ENCODE measurements around the gene ELP2.
"Not testable (repeated sequence)": the region's sequence is repeated elsewhere in the genome, so short reads cannot be mapped to it uniquely, and the experiment has no call there.

Gene ELP2

DNA sequence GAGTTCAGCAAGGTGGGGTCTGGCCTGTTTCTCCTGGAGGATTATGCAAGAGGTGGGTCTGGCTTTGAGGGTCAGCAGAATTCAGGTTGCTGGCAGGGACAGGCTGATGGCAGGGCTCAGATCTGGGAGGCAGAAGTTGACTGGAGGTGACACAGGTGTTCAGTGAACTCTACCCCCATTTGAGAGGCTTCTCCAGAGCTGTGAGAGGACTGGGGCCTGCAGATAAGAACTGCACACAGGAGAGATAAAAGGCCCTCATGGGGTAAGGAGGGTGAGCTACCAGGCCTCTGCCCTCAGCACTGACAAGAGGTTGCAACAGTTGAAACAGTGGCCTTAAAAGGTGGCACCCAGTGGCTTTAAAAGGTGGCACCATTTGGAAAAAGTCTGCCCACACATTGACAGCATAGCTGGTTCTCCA, 70.7 kb downstream of the ELP2 start:
- Histone ChIP-seq H3K27me3 (replicated peaks in 2 of 5; ENCODE audit: control insufficient read depth in 4 of 5, insufficient read depth in 5 of 5, low read length in 4 of 5) (peaks cover 0 to 2% (median 0%) of the 10 kb centered on the region in 5 experiments), H3K4me1 (ENCODE audit: control extremely low read depth in 1 of 4, control insufficient read depth in 4 of 4, insufficient read depth in 4 of 4, low read length in 3 of 4) (no peaks in the 10 kb centered on the region), H3K9me3 (ENCODE audit: control extremely low read depth in 1 of 5, control insufficient read depth in 4 of 5, insufficient read depth in 2 of 5, low read depth in 1 of 5, low read length in 4 of 5) (no peaks in the 10 kb centered on the region), H3K36me3 (ENCODE audit: control insufficient read depth in 4 of 4, insufficient read depth in 4 of 4, low read length in 3 of 4) (no peaks in the 10 kb centered on the region), H3K27ac (ENCODE audit: insufficient read depth in 1 of 2, low read depth in 1 of 2, low read length in 2 of 2, poor library complexity in 1 of 2, severe bottlenecking in 2 of 2) (no peak overlapping the region), H3K4me3 (ENCODE audit: control insufficient read depth in 1 of 7, extremely low read depth in 1 of 7, insufficient read depth in 4 of 7, low read depth in 2 of 7, low read length in 6 of 7) (no peak overlapping the region)
- CTCF ChIA-PET: no interaction called here
- POLR2A ChIA-PET: no interaction called here
- DNase-seq: no peak

DNA sequence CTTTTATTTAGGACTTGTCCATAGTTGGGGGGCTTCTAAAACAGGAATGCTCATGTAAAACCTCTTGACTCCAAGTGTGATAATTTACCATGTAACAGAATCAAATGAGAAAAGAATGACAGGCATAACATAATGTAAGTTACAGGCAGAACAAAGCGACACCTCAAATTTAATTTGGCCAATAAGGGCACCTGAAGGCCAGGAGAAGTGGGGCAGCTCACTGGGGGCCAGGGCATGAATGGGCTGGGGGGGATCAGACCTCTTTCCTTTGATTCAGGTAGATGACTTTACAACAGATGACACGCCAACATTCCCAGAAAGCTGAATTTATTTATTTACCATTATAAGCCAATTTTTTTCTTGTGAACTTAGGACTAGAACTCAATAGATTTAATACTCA, 72.1 kb downstream of the ELP2 start:
- no peak for DNase-seq
- Histone ChIP-seq H3K4me1 (ENCODE audit: control extremely low read depth in 1 of 4, control insufficient read depth in 4 of 4, insufficient read depth in 4 of 4, low read length in 3 of 4) (no peaks in the 10 kb centered on the region), H3K4me3 (ENCODE audit: control insufficient read depth in 1 of 7, extremely low read depth in 1 of 7, insufficient read depth in 4 of 7, low read depth in 2 of 7, low read length in 6 of 7) (no peak overlapping the region), H3K27me3 (replicated peaks in 2 of 5; ENCODE audit: control insufficient read depth in 4 of 5, insufficient read depth in 5 of 5, low read length in 4 of 5) (peaks cover 0 to 2% (median 0%) of the 10 kb centered on the region in 5 experiments), H3K36me3 (ENCODE audit: control insufficient read depth in 4 of 4, insufficient read depth in 4 of 4, low read length in 3 of 4) (no peaks in the 10 kb centered on the region), H3K9me3 (ENCODE audit: control extremely low read depth in 1 of 5, control insufficient read depth in 4 of 5, insufficient read depth in 2 of 5, low read depth in 1 of 5, low read length in 4 of 5) (no peaks in the 10 kb centered on the region), H3K27ac (ENCODE audit: insufficient read depth in 1 of 2, low read depth in 1 of 2, low read length in 2 of 2, poor library complexity in 1 of 2, severe bottlenecking in 2 of 2) (no peak overlapping the region)
- CTCF ChIA-PET: no interaction called here
- POLR2A ChIA-PET: no interaction called here
- no CpG with 5 or more reads among the region's 2 CpGs for WGBS (ENCODE audit: insufficient coverage)

DNA sequence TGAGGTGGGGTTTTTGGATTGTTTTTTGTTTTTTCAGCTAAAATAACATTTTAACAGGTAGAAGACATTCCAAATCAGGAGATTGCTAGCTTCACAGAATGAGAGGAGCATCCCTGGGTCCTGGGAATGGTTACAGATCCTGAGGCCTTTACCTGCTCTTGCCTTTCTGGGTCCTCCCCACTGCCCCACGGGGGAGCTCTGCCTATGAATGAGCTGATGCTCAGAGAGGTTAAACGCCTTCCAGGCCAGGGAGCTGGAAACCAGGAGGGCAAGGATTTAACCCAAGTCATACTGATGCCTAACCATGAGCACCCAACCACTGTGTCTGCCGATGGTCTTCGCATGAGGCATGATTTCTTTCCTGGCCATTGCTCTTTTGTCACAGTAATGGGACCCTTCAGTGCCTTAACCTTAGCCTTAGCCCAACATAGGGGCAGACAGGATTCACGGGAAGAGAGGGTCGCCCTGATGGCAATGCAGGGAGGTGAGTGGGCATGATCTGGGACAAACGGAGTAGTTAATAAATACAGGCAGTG, 73.7 kb downstream of the ELP2 start:
- ChIA-PET CTCF (no interaction called here), POLR2A (no interaction called here)
- H3K27ac ChIP-seq (ENCODE audit: insufficient read depth in 1 of 2, low read depth in 1 of 2, low read length in 2 of 2, poor library complexity in 1 of 2, severe bottlenecking in 2 of 2): no peak overlapping the region
- no peak for DNase-seq
- H3K36me3 ChIP-seq (ENCODE audit: control insufficient read depth in 4 of 4, insufficient read depth in 4 of 4, low read length in 3 of 4): no peaks in the 10 kb centered on the region
- no peak overlapping the region for H3K4me3 ChIP-seq (ENCODE audit: control insufficient read depth in 1 of 7, extremely low read depth in 1 of 7, insufficient read depth in 4 of 7, low read depth in 2 of 7, low read length in 6 of 7)
- no peaks in the 10 kb centered on the region for H3K27me3 ChIP-seq (replicated peaks in 2 of 5; ENCODE audit: control insufficient read depth in 4 of 5, insufficient read depth in 5 of 5, low read length in 4 of 5)
- no peaks in the 10 kb centered on the region for H3K4me1 ChIP-seq (ENCODE audit: control extremely low read depth in 1 of 4, control insufficient read depth in 4 of 4, insufficient read depth in 4 of 4, low read length in 3 of 4)
- H3K9me3 ChIP-seq (ENCODE audit: control extremely low read depth in 1 of 5, control insufficient read depth in 4 of 5, insufficient read depth in 2 of 5, low read depth in 1 of 5, low read length in 4 of 5): peaks cover 0 to 1% (median 0%) of the 10 kb centered on the region in 5 experiments
- 86% methylated on average over 6 of the region's 7 CpGs for WGBS (ENCODE audit: insufficient coverage)

DNA sequence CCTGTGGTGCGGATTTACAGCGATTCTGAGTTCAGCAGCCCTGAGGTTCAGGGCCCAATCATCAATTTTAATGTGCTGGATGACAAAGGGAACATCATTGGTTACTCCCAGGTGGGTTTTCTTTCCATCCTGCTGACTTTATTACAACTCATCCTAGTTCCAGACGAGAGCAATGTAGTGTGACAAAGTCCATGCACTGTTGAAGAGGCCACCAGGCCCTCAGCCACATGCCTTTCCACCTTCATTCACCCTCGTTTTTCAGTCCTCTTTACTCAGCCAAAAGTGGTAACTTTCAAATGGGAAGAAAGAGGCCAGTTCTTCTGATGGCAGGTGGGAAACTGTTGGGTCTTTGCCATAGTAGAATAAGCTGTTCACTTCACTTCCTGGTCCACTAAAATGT, 75.5 kb downstream of the ELP2 start:
- POLR2A ChIA-PET: no interaction called here
- H3K4me1 ChIP-seq (ENCODE audit: control extremely low read depth in 1 of 4, control insufficient read depth in 4 of 4, insufficient read depth in 4 of 4, low read length in 3 of 4): no peaks in the 10 kb centered on the region
- peaks cover 0 to 1% (median 0%) of the 10 kb centered on the region in 5 experiments for H3K9me3 ChIP-seq (ENCODE audit: control extremely low read depth in 1 of 5, control insufficient read depth in 4 of 5, insufficient read depth in 2 of 5, low read depth in 1 of 5, low read length in 4 of 5)
- no peaks in the 10 kb centered on the region for H3K27me3 ChIP-seq (replicated peaks in 2 of 5; ENCODE audit: control insufficient read depth in 4 of 5, insufficient read depth in 5 of 5, low read length in 4 of 5)
- 94% methylated on average over 3 of the region's 4 CpGs for WGBS (ENCODE audit: insufficient coverage)
- H3K27ac ChIP-seq (ENCODE audit: insufficient read depth in 1 of 2, low read depth in 1 of 2, low read length in 2 of 2, poor library complexity in 1 of 2, severe bottlenecking in 2 of 2): no peak overlapping the region
- CTCF ChIA-PET: no interaction called here
- no peak for DNase-seq
- no peaks in the 10 kb centered on the region for H3K36me3 ChIP-seq (ENCODE audit: control insufficient read depth in 4 of 4, insufficient read depth in 4 of 4, low read length in 3 of 4)
- H3K4me3 ChIP-seq (ENCODE audit: control insufficient read depth in 1 of 7, extremely low read depth in 1 of 7, insufficient read depth in 4 of 7, low read depth in 2 of 7, low read length in 6 of 7): no peak overlapping the region

DNA sequence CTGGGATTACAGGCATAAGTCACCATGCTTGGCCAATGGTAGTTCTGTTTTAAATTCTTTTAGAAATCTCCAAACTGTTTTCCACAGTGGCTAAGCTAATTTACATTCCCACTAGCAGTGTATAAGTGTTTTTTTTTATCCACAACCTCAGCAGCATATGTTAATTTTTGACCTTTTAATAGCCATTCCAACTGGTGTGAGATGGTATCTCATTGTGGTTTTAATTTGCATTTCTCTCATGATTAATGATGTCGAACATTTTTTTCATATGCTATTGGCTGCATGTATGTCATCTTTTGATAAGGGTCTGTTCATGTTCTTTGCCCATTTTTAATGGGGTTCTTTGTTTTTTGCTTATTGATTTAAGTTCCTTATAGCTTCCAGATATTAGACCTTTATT, 77.6 kb downstream of the ELP2 start:
- Histone ChIP-seq H3K27me3 (replicated peaks in 2 of 5; ENCODE audit: control insufficient read depth in 4 of 5, insufficient read depth in 5 of 5, low read length in 4 of 5) (no peaks in the 10 kb centered on the region), H3K27ac (ENCODE audit: insufficient read depth in 1 of 2, low read depth in 1 of 2, low read length in 2 of 2, poor library complexity in 1 of 2, severe bottlenecking in 2 of 2) (no peak overlapping the region), H3K4me1 (ENCODE audit: control extremely low read depth in 1 of 4, control insufficient read depth in 4 of 4, insufficient read depth in 4 of 4, low read length in 3 of 4) (no peaks in the 10 kb centered on the region), H3K9me3 (ENCODE audit: control extremely low read depth in 1 of 5, control insufficient read depth in 4 of 5, insufficient read depth in 2 of 5, low read depth in 1 of 5, low read length in 4 of 5) (peaks cover 0 to 1% (median 0%) of the 10 kb centered on the region in 5 experiments), H3K4me3 (ENCODE audit: control insufficient read depth in 1 of 7, extremely low read depth in 1 of 7, insufficient read depth in 4 of 7, low read depth in 2 of 7, low read length in 6 of 7) (no peak overlapping the region), H3K36me3 (ENCODE audit: control insufficient read depth in 4 of 4, insufficient read depth in 4 of 4, low read length in 3 of 4) (no peaks in the 10 kb centered on the region)
- ChIA-PET POLR2A (no interaction called here), CTCF (no interaction called here)
- DNase-seq: no peak
- no CpG with 5 or more reads among the region's 1 CpG for whole genome bisulfite sequencing (ENCODE audit: insufficient coverage)

DNA sequence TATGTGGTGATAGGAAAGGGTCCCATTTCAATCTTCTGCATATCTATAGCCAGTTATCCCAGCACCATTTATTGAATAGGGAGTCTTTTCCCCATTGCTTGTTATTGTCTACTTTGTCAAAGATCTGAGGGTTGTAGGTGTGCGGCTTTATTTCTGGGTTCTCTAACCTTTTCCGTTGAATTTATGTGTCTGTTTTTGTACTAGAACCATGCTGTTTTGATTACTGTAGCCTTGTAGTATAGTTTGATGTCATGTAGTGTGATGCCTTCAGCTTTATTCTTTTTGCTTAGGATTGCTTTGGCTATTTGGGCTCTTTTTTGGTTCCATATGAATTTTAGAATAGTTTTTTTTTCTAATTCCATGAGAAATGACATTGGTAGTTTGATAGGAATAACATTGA, 78.3 kb downstream of the ELP2 start:
- H3K27ac ChIP-seq (ENCODE audit: insufficient read depth in 1 of 2, low read depth in 1 of 2, low read length in 2 of 2, poor library complexity in 1 of 2, severe bottlenecking in 2 of 2); DNase-seq; H3K36me3 ChIP-seq (ENCODE audit: control insufficient read depth in 4 of 4, insufficient read depth in 4 of 4, low read length in 3 of 4); H3K4me1 ChIP-seq (ENCODE audit: control extremely low read depth in 1 of 4, control insufficient read depth in 4 of 4, insufficient read depth in 4 of 4, low read length in 3 of 4); H3K9me3 ChIP-seq (ENCODE audit: control extremely low read depth in 1 of 5, control insufficient read depth in 4 of 5, insufficient read depth in 2 of 5, low read depth in 1 of 5, low read length in 4 of 5); POLR2A ChIA-PET; H3K4me3 ChIP-seq (ENCODE audit: control insufficient read depth in 1 of 7, extremely low read depth in 1 of 7, insufficient read depth in 4 of 7, low read depth in 2 of 7, low read length in 6 of 7); H3K27me3 ChIP-seq (replicated peaks in 2 of 5; ENCODE audit: control insufficient read depth in 4 of 5, insufficient read depth in 5 of 5, low read length in 4 of 5); CTCF ChIA-PET: not testable (repeated sequence)
- WGBS (ENCODE audit: insufficient coverage): 100% methylated on average over 2 of the region's 2 CpGs

DNA sequence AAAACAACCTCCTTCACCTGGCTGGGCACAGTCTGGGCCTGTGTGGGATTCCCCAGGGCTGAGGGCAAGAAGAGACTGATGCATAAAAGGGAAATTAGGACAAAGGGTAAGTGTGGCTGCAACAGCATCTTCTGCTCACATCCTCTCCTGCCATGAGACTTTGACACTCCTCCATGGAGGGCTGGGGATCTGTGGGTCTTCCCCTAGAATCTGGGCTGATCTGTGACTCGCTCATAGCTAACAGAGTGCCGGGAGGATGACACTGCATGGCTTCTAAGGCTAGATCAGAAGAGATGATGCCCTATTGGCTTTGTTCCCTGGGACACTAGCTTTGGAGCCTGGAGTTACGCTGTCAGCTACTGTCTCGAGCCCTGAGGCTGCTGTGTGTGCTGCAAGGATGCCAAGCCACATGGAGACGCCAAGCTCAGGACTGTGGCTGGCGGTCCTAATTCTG, 81.9 kb downstream of the ELP2 start:
- no peak for DNase-seq
- WGBS (ENCODE audit: insufficient coverage): 100% methylated on average over 6 of the region's 6 CpGs
- Histone ChIP-seq H3K27me3 (replicated peaks in 2 of 5; ENCODE audit: control insufficient read depth in 4 of 5, insufficient read depth in 5 of 5, low read length in 4 of 5) (peaks cover 0 to 1% (median 0%) of the 10 kb centered on the region in 5 experiments), H3K27ac (ENCODE audit: insufficient read depth in 1 of 2, low read depth in 1 of 2, low read length in 2 of 2, poor library complexity in 1 of 2, severe bottlenecking in 2 of 2) (no peak overlapping the region), H3K9me3 (ENCODE audit: control extremely low read depth in 1 of 5, control insufficient read depth in 4 of 5, insufficient read depth in 2 of 5, low read depth in 1 of 5, low read length in 4 of 5) (peaks cover 0 to 1% (median 0%) of the 10 kb centered on the region in 5 experiments), H3K4me1 (ENCODE audit: control extremely low read depth in 1 of 4, control insufficient read depth in 4 of 4, insufficient read depth in 4 of 4, low read length in 3 of 4) (no peaks in the 10 kb centered on the region), H3K36me3 (ENCODE audit: control insufficient read depth in 4 of 4, insufficient read depth in 4 of 4, low read length in 3 of 4) (no peaks in the 10 kb centered on the region), H3K4me3 (ENCODE audit: control insufficient read depth in 1 of 7, extremely low read depth in 1 of 7, insufficient read depth in 4 of 7, low read depth in 2 of 7, low read length in 6 of 7) (no peak overlapping the region)
- ChIA-PET CTCF (no interaction called here), POLR2A (no interaction called here)
